Astrocyte (in vitro differentiated cells and primary cell): ENCODE data around the gene SOCS1. TPM values are rescaled to one million over a fixed set of nuclear protein-coding genes. Genes with fewer than 3 reads are reported as not detected.

ENCODE experiments used
- DNase-seq: peaks from one replicate; pipeline ENCODE4 v3.0.0-alpha.2; 2010; ENCODE audit warnings: low read depth
- FAIRE-seq: peaks from 2 replicates; lab custom pipeline; 2011; peaks lifted over from hg19 to GRCh38; lab: Jason Lieb, UNC
- H2AFZ ChIP-seq: 2 replicates; pipeline ENCODE4 v1.6.0; 2012; ENCODE audit warnings: low read depth, low read length, inconsistent platforms
- H3K27ac ChIP-seq: 2 replicates; pipeline ENCODE4 v1.5.1; 2011; ENCODE audit warnings: low read depth, low read length, inconsistent platforms
- H3K27me3 ChIP-seq: 2 replicates; pipeline ENCODE4 v1.6.0; 2011; ENCODE audit warnings: low read length, inconsistent platforms; ENCODE audit not compliant: insufficient read depth
- H3K36me3 ChIP-seq: 2 replicates; pipeline ENCODE4 v1.5.1; 2011; ENCODE audit warnings: low read length, inconsistent platforms; ENCODE audit not compliant: insufficient read depth
- H3K4me1 ChIP-seq: 2 replicates; pipeline ENCODE4 v1.5.1; 2011; ENCODE audit warnings: low read length, inconsistent platforms; ENCODE audit not compliant: insufficient read depth
- H3K4me2 ChIP-seq: 2 replicates; pipeline ENCODE4 v1.6.0; 2012; ENCODE audit warnings: low read length, inconsistent platforms
- H3K4me3 ChIP-seq: 2 replicates; pipeline ENCODE4 v1.5.1; 2011; ENCODE audit warnings: low read depth, mild to moderate bottlenecking, low read length, inconsistent platforms; ENCODE audit not compliant: insufficient read depth
- H3K79me2 ChIP-seq: 2 replicates; pipeline ENCODE4 v1.6.0; 2012; ENCODE audit warnings: mild to moderate bottlenecking, low read length, inconsistent platforms; ENCODE audit not compliant: insufficient read depth
- H3K9ac ChIP-seq: 2 replicates; pipeline ENCODE4 v1.6.0; 2012; ENCODE audit warnings: mild to moderate bottlenecking, low read length, inconsistent platforms
- H3K9me3 ChIP-seq: 2 replicates; pipeline ENCODE4 v1.5.1; 2012; ENCODE audit warnings: low read depth, mild to moderate bottlenecking, low read length, inconsistent platforms; ENCODE audit not compliant: insufficient read depth
- H4K20me1 ChIP-seq: 2 replicates; pipeline ENCODE4 v1.6.0; 2012; ENCODE audit warnings: low read length, inconsistent platforms; ENCODE audit not compliant: insufficient read depth
- H3K27ac Mint-ChIP-seq: one replicate; pipeline ENCODE4 v1.8.0; 2021; ENCODE audit warnings: mild to moderate bottlenecking, mixed read lengths; ENCODE audit not compliant: unreplicated experiment
- H3K27me3 Mint-ChIP-seq: one replicate; pipeline ENCODE4 v1.8.0; 2021; ENCODE audit warnings: low read depth, mixed read lengths; ENCODE audit not compliant: unreplicated experiment
- H3K36me3 Mint-ChIP-seq: one replicate; pipeline ENCODE4 v1.8.0; 2021; ENCODE audit warnings: low read depth, mixed read lengths; ENCODE audit not compliant: unreplicated experiment
- H3K4me1 Mint-ChIP-seq: one replicate; pipeline ENCODE4 v1.8.0; 2021; ENCODE audit warnings: low read depth, mixed read lengths; ENCODE audit not compliant: unreplicated experiment
- H3K4me3 Mint-ChIP-seq: one replicate; pipeline ENCODE4 v1.8.0; 2021; ENCODE audit warnings: mild to moderate bottlenecking, moderate library complexity, mixed read lengths; ENCODE audit not compliant: unreplicated experiment
- H3K9me3 Mint-ChIP-seq: one replicate; pipeline ENCODE4 v1.8.0; 2021; ENCODE audit warnings: mild to moderate bottlenecking, mixed read lengths; ENCODE audit not compliant: unreplicated experiment
- EZH2 ChIP-seq: IDR thresholded peaks from 2 replicates; pipeline ENCODE4 v1.6.1; 2012; ENCODE audit warnings: mild to moderate bottlenecking, low read length, inconsistent platforms; ENCODE audit not compliant: insufficient read depth
- total RNA-seq: library from RNA; stranded (reverse); gene quantifications from 2 replicates; pipeline ENCODE4 v1.2.1, GENCODE V29; 2021
- TF ChIP-seq, protein P1 (sequence below): IDR thresholded peaks from 2 replicates; pipeline ENCODE4 v1.5.1; 2011; ENCODE audit warnings: low read depth, mild to moderate bottlenecking, inconsistent platforms, low read length, moderate library complexity; ENCODE audit not compliant: insufficient read depth

The SOCS1 gene
- total RNA-seq, 1 donor from 2014 or later: 16.0 TPM

DNA sequence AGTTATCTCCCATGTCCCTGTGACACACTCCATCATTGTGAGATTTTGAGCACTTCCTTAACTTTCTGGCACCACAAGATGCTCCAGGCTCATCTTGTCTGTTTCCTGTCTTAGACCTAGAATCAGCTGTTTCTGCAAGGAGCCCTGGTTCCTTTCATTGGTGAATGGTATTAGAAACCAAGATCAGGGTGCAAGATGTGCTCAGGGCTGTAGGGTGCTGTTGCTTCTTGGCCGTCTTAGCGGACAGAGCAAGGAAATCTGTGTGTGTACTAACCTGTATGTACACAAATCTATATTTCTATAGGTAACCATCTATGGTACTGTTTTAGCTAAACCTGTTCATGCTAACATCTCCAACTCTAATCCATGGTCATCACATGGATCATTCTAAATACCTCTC, 33.2 kb upstream of the SOCS1 start:
- H3K27ac Mint-ChIP-seq: no peak overlapping the region
- DNase-seq: no peak

DNA sequence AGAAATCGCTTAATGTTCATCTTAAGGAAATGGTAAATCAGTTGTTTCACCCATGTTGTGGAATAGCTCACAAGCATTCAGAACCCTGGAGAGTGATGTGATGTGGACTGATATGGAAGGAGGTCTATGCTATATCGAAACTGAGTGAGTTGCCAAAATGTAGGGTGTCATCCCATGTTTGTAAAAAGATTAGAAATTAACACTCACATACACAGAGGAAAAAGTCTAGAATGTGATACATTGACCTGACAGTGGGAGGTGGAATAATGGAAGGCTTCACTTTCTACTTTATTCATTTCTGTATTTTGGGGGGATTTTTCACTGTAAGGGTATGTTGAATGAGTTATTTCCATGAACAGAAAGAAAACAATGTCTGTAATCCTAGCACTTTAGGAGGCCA, 29.8 kb upstream of the SOCS1 start:
- Histone ChIP-seq H3K4me1 (no peaks in the 10 kb centered on the region), H3K9ac (no peak overlapping the region), H3K36me3 (no peaks in the 10 kb centered on the region), H3K4me3 (no peak overlapping the region), H3K4me2 (no peak overlapping the region), H4K20me1 (no peaks in the 10 kb centered on the region), H3K79me2 (no peaks in the 10 kb centered on the region), H2AFZ (no peak overlapping the region), H3K27ac (no peak overlapping the region), H3K27me3 (peaks cover 6% of the 10 kb centered on the region), H3K9me3 (no peaks in the 10 kb centered on the region)
- Mint-ChIP-seq H3K36me3 (no peaks in the 10 kb centered on the region), H3K27ac (no peak overlapping the region), H3K4me1 (no peaks in the 10 kb centered on the region), H3K9me3 (peaks cover 2% of the 10 kb centered on the region), H3K27me3 (peaks cover 35% of the 10 kb centered on the region), H3K4me3 (no peak overlapping the region)
- TF ChIP-seq, protein P1, sequence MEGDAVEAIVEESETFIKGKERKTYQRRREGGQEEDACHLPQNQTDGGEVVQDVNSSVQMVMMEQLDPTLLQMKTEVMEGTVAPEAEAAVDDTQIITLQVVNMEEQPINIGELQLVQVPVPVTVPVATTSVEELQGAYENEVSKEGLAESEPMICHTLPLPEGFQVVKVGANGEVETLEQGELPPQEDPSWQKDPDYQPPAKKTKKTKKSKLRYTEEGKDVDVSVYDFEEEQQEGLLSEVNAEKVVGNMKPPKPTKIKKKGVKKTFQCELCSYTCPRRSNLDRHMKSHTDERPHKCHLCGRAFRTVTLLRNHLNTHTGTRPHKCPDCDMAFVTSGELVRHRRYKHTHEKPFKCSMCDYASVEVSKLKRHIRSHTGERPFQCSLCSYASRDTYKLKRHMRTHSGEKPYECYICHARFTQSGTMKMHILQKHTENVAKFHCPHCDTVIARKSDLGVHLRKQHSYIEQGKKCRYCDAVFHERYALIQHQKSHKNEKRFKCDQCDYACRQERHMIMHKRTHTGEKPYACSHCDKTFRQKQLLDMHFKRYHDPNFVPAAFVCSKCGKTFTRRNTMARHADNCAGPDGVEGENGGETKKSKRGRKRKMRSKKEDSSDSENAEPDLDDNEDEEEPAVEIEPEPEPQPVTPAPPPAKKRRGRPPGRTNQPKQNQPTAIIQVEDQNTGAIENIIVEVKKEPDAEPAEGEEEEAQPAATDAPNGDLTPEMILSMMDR: no peak
- TF ChIP-seq EZH2: no peak
- FAIRE-seq: no peak
- DNase-seq: no peak

More for the DNA sequence above, 33.2 kb upstream of the SOCS1 start:
- no peak overlapping the region for H3K9ac ChIP-seq
- Mint-ChIP-seq H3K36me3 (no peaks in the 10 kb centered on the region), H3K9me3 (no peaks in the 10 kb centered on the region), H3K4me1 (no peaks in the 10 kb centered on the region), H3K27me3 (peaks cover 35% of the 10 kb centered on the region), H3K4me3 (no peak overlapping the region)
- no peak overlapping the region for H2AFZ ChIP-seq
- H3K27me3 ChIP-seq: no peaks in the 10 kb centered on the region
- H3K27ac ChIP-seq: no peak overlapping the region
- no peak overlapping the region for H3K4me3 ChIP-seq
- H3K4me1 ChIP-seq: no peaks in the 10 kb centered on the region
- no peaks in the 10 kb centered on the region for H3K9me3 ChIP-seq
- no peaks in the 10 kb centered on the region for H3K36me3 ChIP-seq
- FAIRE-seq: no peak
- H4K20me1 ChIP-seq: no peaks in the 10 kb centered on the region
- H3K4me2 ChIP-seq: no peak overlapping the region
- TF ChIP-seq EZH2: no peak
- TF ChIP-seq, protein P1: no peak
- no peaks in the 10 kb centered on the region for H3K79me2 ChIP-seq

- no peak for FAIRE-seq
Measured at GRCh38 chr16:11283820-11284248, 27.8 kb upstream of the SOCS1 start.

More at GRCh38 chr16:11283820-11284248, 27.8 kb upstream of the SOCS1 start:
- no peak overlapping the region for H3K27ac Mint-ChIP-seq
- H3K9ac ChIP-seq: no peak overlapping the region
- no peak for DNase-seq
- H3K27me3 ChIP-seq: peaks cover 6% of the 10 kb centered on the region
- no peak overlapping the region for H3K4me2 ChIP-seq
- no peaks in the 10 kb centered on the region for H3K9me3 ChIP-seq
- no peak overlapping the region for H3K4me3 Mint-ChIP-seq
- no peaks in the 10 kb centered on the region for H3K4me1 Mint-ChIP-seq
- no peaks in the 10 kb centered on the region for H3K36me3 ChIP-seq
- no peak overlapping the region for H3K27ac ChIP-seq
- peaks cover 2% of the 10 kb centered on the region for H3K9me3 Mint-ChIP-seq
- TF ChIP-seq, protein P1: no peak
- TF ChIP-seq EZH2: no peak
- no peaks in the 10 kb centered on the region for H3K4me1 ChIP-seq
- no peaks in the 10 kb centered on the region for H4K20me1 ChIP-seq
- no peaks in the 10 kb centered on the region for H3K79me2 ChIP-seq
- H3K27me3 Mint-ChIP-seq: peaks cover 34% of the 10 kb centered on the region
- no peak overlapping the region for H3K4me3 ChIP-seq
- no peak overlapping the region for H2AFZ ChIP-seq
- no peaks in the 10 kb centered on the region for H3K36me3 Mint-ChIP-seq
